GM21529 (cell line): ENCODE results near the gene THAP3.

ENCODE experiments used
- ATAC-seq: cut with Tn5 transposase; IDR thresholded peaks from one replicate; pipeline ENCODE4 v1.9.1; 2021; ENCODE audit not compliant: unreplicated experiment

Gene THAP3, protein sequence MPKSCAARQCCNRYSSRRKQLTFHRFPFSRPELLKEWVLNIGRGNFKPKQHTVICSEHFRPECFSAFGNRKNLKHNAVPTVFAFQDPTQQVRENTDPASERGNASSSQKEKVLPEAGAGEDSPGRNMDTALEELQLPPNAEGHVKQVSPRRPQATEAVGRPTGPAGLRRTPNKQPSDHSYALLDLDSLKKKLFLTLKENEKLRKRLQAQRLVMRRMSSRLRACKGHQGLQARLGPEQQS

DNA sequence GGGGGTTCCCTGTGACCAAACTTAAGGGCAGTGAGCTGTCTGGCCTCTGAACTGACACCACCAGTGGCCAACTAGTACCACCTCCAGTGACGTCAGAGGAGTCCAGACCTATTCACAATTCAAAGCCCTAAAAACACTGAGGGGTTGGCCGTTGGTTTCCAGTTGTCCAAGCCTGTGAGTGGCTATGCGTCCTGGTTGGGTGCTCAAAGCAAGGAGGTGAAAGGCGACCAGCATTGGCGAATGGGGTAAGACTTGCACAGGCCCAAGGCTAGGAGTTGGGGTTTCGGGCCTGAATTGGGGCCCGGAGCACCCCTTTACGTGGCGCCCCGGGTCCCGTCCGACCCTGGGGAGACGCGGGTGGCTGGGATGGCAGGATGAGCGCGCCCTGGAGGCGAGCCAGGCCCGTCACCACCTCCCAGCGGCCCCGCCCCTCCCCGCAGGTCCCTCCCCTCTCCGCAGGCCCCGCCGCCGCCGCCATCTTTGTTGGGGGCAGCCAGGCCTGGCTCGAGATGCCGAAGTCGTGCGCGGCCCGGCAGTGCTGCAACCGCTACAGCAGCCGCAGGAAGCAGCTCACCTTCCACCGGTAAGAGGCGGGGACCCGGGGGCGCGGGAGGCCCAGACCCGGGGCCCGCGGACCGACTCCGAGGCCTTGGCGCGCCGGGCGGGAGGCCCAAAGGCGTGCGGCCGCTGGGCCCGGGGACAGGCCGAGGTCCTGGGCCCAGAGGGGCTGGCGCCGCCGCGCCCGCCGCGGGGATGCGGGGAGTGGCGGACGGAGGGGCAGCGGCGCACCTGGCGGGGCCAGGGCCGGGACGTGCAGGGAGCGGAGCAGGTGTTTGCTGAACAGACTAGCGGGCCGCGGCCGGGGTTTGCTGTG is at the start of gene THAP3:
TSS of gene THAP3 (plus strand) at position 159 of the 874 bp plus-strand sequence. CDS start at position 510, 351 bp downstream.
- peak; percentile 87 for ATAC-seq

DNA sequence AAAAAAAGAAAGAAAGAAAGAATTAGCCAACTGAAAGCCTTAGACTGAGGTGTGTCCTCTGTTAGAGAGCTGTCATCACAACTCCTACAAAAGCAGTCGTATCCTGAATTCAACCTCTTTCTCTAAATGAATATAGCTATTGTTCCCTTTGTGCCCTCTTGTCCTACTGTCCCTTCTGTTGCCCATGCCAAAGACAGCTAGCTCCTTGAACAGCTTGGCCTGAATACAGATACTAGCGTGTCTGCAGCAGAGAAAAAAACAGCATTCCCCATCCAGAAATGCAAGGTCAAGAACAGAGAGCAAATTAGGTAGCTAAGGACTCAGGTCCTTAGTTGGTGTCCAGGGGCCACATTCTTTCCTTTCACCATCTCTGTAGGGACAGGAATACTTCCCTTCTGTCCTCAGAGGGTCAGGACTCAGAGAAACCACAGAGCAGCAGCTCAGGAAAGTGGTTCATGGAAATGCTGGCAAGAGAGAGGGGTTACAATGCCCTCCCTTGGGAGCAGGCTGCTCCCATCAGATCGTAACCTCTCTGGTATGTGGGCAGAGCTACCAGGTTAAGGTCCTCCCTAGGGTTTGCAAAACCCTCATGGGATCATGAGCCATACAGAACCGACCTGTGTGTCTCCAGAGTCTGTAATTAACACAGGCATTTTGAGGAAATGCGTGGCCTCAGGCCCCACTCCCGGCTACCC is 46.7 kb upstream of the THAP3 start:
- ATAC-seq: no peak

DNA sequence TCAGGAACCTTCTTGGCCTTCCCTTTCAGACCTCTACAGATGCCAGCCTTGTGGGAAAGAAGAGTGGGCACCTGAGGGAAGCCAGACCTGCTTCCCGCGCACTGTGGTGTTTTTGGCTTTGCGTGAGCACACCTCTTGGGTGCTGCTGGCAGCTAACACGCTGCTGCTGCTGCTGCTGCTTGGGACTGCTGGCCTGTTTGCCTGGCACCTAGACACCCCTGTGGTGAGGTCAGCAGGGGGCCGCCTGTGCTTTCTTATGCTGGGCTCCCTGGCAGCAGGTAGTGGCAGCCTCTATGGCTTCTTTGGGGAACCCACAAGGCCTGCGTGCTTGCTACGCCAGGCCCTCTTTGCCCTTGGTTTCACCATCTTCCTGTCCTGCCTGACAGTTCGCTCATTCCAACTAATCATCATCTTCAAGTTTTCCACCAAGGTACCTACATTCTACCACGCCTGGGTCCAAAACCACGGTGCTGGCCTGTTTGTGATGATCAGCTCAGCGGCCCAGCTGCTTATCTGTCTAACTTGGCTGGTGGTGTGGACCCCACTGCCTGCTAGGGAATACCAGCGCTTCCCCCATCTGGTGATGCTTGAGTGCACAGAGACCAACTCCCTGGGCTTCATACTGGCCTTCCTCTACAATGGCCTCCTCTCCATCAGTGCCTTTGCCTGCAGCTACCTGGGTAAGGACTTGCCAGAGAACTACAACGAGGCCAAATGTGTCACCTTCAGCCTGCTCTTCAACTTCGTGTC is 45.9 kb upstream of the THAP3 start:
- ATAC-seq: no peak

DNA sequence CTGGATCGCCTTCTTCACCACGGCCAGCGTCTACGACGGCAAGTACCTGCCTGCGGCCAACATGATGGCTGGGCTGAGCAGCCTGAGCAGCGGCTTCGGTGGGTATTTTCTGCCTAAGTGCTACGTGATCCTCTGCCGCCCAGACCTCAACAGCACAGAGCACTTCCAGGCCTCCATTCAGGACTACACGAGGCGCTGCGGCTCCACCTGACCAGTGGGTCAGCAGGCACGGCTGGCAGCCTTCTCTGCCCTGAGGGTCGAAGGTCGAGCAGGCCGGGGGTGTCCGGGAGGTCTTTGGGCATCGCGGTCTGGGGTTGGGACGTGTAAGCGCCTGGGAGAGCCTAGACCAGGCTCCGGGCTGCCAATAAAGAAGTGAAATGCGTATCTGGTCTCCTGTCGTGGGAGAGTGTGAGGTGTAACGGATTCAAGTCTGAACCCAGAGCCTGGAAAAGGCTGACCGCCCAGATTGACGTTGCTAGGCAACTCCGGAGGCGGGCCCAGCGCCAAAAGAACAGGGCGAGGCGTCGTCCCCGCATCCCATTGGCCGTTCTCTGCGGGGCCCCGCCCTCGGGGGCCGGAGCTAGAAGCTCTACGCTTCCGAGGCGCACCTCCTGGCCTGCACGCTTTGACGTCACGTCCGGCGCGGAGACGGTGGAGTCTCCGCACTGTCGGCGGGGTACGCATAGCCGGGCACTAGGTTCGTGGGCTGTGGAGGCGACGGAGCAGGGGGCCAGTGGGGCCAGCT is 45.1 kb upstream of the THAP3 start, which contains the start of gene ZBTB48:
TSS of gene ZBTB48 (plus strand) at position 621 of the 745 bp plus-strand sequence. CDS start 616 bp downstream, outside the sequence.
- ATAC-seq: peak; percentile 96

DNA sequence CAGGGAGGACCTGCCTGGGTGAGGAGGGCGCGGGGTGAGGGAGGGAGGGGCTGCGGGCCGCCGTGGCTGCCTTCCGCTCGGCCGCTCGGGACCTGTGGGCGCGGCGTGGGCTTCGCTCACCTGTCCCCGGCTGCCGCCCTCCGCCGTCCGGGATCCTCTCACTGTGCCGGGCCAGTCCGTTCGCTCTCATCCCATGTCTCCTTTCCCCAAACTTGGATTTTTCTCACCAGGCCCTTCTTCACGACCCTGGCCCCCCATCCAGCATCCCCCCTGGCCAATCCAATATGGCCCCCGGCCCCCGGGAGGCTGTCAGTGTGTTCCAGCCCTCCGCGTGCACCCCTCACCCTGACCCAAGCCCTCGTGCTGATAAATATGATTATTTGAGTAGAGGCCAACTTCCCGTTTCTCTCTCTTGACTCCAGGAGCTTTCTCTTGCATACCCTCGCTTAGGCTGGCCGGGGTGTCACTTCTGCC is 44.5 kb upstream of the THAP3 start:
- ATAC-seq: no peak

DNA sequence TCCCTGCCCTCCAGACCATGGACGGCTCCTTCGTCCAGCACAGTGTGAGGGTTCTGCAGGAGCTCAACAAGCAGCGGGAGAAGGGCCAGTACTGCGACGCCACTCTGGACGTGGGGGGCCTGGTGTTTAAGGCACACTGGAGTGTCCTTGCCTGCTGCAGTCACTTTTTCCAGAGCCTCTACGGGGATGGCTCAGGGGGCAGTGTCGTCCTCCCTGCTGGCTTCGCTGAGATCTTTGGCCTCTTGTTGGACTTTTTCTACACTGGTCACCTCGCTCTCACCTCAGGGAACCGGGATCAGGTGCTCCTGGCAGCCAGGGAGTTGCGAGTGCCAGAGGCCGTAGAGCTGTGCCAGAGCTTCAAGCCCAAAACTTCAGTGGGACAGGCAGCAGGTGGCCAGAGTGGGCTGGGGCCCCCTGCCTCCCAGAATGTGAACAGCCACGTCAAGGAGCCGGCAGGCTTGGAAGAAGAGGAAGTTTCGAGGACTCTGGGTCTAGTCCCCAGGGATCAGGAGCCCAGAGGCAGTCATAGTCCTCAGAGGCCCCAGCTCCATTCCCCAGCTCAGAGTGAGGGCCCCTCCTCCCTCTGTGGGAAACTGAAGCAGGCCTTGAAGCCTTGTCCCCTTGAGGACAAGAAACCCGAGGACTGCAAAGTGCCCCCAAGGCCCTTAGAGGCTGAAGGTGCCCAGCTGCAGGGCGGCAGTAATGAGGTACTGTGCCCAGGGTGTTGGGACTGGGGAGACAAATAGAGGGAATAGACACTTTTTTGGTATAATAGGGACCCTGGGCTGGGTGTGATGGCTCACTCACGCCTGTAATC is 43.9 kb upstream of the THAP3 start:
- no peak for ATAC-seq

DNA sequence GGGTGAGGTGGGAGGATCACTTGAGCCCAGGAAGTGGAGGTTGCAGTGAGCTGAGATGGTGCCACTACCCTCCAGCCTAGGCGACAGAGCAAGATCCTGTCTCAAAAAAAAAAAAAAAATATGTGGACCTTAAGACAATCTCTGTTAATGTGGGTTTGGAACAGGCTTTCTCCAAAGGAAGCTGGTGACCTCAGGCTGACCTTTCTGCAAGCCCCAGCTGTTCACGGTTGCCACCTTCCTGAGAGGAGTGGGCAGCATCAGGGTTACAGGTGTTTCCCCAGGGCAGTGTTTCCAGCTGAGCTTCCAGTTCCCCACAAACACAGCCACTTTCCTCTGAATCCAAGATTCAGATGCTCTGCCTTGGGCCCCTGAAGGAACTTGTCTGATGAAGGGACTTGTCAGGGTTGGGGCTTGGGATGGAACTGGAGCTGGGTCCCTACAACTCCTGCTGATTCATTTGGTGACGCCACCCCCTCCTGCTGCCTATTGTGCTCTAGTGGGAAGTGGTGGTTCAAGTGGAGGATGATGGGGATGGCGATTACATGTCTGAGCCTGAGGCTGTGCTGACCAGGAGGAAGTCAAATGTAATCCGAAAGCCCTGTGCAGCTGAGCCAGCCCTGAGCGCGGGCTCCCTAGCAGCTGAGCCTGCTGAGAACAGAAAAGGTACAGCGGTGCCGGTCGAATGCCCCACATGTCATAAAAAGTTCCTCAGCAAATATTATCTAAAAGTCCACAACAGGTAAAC is 42.9 kb upstream of the THAP3 start:
- ATAC-seq: no peak

DNA sequence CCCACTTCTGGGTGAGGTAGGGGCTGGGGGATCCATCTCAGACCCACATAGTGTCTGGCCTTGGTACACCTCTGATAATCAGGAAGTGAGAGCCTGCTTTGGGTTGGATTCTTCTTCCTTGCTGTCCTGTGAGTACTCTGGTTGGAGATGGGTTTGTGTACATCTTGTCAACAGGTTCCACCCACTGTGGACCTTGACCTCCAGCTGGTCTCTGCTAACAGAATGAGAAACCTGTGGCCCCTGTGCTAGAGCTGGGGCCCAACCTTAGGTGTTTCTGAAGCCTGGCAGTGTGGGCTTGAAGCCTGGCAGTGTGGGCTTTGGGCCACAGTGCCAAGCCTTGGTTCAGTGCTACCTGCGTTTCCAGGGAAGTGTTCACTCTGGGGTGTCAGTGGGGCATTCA is 42.3 kb upstream of the THAP3 start:
- ATAC-seq: no peak

DNA sequence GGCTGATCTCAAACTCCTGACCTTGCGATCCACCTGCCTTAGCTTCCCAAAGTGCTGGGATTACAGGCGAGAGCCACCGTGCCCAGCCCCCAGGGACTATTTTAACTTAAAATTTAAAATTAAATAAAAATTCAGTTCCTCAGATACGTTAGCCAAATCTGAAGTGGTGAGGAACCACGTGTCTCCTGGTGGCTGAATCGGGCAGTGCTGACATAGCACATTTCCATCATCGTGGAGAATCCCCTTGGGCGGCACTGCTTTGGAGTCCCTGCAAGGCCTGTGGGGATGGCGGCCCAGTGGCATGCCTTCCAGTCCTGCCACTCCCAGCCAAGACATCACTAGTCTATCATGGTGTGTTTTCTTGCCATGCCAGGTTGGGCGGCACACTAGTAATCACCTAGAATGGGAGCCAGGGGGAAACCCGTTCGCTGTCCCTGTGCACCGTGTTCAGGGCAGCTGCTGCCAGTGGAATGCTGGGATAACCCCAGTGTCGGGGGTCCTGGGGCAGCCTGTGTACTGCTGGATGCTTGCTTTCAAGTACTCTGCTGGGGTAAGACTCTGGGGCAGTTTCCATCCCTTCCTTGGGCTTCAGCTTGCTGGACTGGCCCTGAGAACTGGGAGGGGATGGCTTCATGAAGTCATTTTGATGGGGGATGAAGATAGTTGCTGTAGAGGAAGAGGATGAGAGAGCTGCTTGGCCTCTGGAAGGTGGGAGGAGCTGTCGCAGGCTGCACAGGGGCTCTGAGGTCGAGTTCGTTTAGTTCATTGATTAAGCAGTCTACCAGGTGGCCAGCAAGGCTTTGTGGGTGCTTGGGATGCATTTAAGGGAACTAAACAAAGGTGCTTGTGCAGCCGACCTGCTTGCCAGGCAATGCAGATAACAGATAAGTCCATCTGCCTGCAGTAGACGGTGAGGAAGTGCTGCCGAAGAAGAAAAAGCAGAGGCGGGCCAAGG is 40.3 kb upstream of the THAP3 start:
- no peak for ATAC-seq

DNA sequence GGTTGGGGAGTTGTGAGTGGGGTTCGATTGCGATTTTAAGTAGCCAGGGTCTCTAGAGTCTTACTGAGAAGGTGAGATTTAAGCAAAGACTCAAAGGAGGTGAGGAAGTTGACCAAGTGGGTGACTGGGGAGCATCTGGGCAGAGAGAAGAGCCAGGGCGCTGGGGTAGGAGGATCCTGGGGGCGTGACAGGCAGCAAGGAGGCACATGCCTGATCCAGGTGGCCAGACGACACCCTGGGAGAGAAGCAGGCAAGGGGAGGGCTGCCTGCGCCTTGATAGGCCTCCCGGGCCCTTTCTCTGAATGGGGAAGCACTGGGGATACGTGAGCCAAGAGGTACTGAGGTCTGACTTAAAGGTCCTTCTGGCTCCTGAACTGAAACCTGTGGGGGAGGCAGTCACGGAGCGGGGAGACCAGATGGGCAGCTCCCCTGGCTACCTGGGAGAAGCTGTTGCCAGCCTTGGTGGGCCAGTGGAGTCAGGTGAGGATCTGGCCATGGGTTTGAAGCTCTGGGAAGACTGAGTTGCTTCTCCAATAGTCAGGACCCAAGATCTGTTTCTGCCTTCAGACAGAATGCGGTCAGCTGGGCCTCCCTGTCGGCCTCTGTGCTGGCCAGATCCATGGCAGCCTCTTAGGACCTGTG is 39.5 kb upstream of the THAP3 start:
- ATAC-seq: no peak

DNA sequence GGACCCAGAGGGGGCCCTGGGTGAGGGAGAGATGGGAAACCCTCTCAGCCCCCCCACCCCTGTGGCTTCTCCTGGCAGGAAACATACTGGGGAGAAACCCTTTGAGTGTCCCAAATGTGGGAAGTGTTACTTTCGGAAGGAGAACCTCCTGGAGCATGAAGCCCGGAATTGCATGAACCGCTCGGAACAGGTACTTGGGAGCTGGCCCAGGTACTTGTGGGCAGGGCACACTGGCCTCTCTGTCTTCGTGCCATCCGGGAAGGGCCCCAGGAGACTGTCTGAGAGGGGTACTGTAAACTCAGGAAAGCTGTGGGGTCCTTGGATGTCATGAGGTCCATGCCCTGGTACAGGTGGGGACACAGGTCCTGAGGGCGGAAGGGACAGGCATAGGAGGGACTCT is 38.8 kb upstream of the THAP3 start:
- no peak for ATAC-seq

DNA sequence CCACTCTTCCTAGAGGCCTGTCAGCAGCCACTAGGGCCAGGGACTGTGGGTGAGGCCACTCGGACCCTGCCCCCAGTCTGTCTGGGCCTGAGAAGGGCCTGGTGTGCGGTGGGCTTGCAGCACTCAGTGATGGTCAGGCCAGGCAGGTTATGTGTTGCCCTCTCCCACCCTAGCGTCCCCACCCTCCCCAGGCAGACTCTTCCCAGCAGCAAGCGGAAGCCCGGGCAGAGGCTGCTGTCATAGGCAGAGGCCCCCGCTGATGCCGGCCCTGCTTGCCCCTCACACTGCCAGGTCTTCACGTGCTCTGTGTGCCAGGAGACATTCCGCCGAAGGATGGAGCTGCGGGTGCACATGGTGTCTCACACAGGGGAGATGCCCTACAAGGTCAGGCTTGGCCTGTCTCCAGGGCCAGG is 38.3 kb upstream of the THAP3 start:
- no peak for ATAC-seq

DNA sequence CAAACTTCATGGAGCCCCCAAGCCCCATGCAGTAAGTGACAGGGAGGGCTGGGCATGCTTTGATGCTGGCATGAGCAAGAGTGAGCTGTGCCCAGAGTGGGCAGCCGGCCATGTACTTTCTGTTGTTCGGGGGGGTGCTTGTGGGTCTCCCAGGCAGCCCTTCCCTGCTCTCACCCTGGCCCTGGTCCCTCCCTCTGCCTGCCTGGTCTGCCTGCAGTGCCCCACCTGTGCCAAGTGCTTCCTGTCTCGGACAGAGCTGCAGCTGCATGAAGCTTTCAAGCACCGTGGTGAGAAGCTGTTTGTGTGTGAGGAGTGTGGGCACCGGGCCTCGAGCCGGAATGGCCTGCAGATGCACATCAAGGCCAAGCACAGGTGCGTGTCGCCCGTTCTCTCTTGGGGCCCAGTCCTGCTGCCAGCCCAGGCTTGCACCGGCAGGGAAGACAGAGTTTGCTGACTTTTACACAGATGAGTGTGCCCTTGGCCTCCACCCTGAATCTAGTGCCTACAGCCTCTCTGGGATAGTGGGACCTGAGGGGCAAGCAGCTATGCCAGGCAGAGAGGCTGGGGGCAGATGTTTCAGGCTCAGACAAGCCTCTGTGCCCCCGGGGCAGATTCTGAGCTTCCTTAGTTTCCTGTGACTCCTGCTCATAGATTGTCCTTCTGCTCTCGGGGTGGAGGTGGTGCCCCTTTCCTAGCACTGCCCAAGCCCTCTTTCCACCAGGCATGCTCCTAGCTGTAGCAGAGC is 37.2 kb upstream of the THAP3 start:
- ATAC-seq: no peak

DNA sequence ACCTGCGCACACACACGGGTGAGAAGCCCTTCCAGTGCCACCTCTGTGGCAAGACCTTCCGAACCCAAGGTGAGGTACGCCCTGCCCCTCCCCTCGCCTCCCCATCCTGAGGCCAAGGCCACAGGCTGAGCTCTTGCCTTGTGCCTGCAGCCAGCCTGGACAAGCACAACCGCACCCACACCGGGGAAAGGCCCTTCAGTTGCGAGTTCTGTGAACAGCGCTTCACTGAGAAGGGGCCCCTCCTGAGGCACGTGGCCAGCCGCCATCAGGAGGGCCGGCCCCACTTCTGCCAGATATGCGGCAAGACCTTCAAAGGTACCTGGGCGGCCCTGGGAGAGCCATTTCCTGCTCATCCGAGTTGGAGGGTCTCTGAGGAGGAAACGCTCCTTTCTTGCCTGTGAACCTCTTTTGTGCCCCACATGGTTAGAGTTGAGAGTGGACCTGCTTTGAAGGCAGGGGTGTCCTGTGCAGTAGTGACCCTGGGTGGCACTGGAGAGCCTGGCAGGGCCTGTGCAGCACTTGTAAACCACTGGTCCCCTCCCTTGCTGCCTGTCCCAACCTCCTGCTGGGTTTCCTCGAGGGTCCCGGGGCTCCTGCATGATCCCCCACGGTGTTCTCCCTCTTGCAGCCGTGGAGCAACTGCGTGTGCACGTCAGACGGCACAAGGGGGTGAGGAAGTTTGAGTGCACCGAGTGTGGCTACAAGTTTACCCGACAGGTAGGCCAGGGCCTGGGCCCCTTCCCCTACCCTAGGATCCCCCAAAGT is 36.4 kb upstream of the THAP3 start:
- no peak for ATAC-seq

DNA sequence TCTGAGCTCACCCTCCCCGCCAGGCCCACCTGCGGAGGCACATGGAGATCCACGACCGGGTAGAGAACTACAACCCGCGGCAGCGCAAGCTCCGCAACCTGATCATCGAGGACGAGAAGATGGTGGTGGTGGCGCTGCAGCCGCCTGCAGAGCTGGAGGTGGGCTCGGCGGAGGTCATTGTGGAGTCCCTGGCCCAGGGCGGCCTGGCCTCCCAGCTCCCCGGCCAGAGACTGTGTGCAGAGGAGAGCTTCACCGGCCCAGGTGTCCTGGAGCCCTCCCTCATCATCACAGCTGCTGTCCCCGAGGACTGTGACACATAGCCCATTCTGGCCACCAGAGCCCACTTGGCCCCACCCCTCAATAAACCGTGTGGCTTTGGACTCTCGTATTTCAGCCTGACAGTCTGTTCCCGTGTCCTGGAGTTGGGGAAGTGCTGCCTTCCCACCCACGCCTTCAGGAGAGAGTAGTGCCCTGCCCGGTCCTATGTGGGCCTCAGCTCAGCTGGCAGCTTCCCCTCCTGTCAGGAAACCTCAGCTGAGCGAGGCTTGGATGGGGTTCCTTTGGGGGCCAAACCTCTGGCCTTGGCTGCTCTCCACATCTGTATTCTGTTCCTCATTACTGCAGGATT is 35.7 kb upstream of the THAP3 start:
- no peak for ATAC-seq
